Measurements from ENCODE around the gene DVL1.
"Not testable (repeated sequence)": the region's sequence is repeated elsewhere in the genome, so short reads cannot be mapped to it uniquely, and the experiment has no call there.

The DVL1 gene

GRCh38 chr1:1319646-1319941 lies 29.6 kb downstream of the DVL1 start:
- no peak for TF ChIP-seq JUND (IDR thresholded peaks at IDR 0.05; ENCODE audit: low read depth)
- in situ Hi-C loops (cut with HindIII; ENCODE audit: low pct_unique_long_range_greater_than_20kb, low sequenced_read_pairs): no loop called here
- no peak for DNase-seq (ENCODE audit: low read depth in 1 of 2, low spot score in 1 of 2)

GRCh38 chr1:1318777-1319645 lies 30.2 kb downstream of the DVL1 start:
- no peak for TF ChIP-seq JUND (IDR thresholded peaks at IDR 0.05; ENCODE audit: low read depth)
- in situ Hi-C loops (cut with HindIII; ENCODE audit: low pct_unique_long_range_greater_than_20kb, low sequenced_read_pairs): no loop called here
- DNase-seq (ENCODE audit: low read depth in 1 of 2, low spot score in 1 of 2): no peak

GRCh38 chr1:1318131-1318652 lies 31.0 kb downstream of the DVL1 start:
- in situ Hi-C loops (cut with HindIII; ENCODE audit: low pct_unique_long_range_greater_than_20kb, low sequenced_read_pairs): no loop called here
- no peak for TF ChIP-seq JUND (IDR thresholded peaks at IDR 0.05; ENCODE audit: low read depth)
- DNase-seq (ENCODE audit: low read depth in 1 of 2, low spot score in 1 of 2): peak in 1 of 2 experiments; percentile 78

- no peak for TF ChIP-seq JUND (IDR thresholded peaks at IDR 0.05; ENCODE audit: low read depth)
- DNase-seq (ENCODE audit: low read depth in 1 of 2, low spot score in 1 of 2): no peak
- in situ Hi-C loops (cut with HindIII; ENCODE audit: low pct_unique_long_range_greater_than_20kb, low sequenced_read_pairs): no loop called here
Observed at GRCh38 chr1:1317420-1317819, 31.8 kb downstream of the DVL1 start.

GRCh38 chr1:1316199-1316598 lies 33.0 kb downstream of the DVL1 start:
- in situ Hi-C loops (cut with HindIII; ENCODE audit: low pct_unique_long_range_greater_than_20kb, low sequenced_read_pairs); DNase-seq (ENCODE audit: low read depth in 1 of 2, low spot score in 1 of 2): not testable (repeated sequence)

DNA sequence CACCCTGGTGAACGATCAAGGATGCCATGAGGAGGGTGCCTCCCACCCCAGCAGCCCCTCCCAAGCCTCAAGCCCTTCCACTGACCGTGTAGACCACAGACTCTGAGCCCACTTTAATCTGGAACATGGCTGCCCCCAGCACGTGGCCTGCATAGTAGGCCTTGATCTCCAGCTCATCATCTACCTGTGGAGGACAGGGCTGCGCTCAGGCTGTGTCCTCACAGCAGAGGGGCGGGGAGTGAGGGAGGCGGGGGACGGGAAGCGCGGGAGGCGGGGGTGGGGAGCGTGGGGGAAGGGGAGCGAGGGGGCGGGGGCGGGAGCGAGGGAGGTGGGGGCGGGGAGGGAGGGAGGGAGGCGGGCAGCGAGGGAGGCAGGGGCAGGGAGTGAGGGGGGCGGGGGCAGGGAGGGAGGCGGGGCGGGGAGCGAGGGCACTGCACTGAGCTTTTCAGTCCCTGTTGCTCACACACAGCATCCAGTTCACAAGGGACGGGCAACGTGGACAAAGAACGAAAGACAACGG lies 33.7 kb downstream of the DVL1 start:
- DNase-seq (ENCODE audit: low read depth in 1 of 2, low spot score in 1 of 2): no peak
- in situ Hi-C loops (cut with HindIII; ENCODE audit: low pct_unique_long_range_greater_than_20kb, low sequenced_read_pairs): no loop called here
- TF ChIP-seq JUND (IDR thresholded peaks at IDR 0.05; ENCODE audit: low read depth): no peak

DNA sequence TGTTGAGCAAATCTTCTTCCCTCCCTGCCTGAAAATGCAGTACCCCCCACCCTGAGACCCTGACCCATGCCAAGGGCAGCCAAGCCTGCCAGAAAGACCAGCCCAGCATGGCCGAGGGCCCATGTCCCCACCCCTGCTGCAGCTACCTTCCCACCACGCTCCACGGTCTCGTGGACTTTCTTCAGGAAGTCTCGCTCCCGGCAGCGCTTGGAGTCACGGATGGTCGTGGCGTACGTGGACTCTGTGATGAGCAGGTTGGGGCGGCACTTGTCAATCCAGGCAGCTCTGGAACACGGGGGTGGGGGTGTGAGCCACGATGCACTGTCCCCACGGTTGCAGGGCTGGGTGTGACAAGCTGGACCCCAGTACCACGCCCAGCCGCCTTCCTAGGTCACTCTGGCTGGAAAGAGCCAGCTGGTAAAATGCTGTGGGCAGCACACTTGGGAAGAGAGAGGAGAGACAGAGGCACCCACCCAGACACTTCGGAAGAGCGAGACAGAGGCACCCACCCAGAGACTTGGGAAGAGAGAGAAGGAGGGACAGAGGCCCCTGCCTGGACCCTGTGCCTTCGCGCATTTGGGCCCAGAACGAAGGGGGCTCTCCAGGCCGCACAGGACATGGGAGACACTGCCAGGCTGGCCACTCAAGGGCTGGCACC lies 34.4 kb downstream of the DVL1 start:
- DNase-seq (ENCODE audit: low read depth in 1 of 2, low spot score in 1 of 2): no peak
- no peak for TF ChIP-seq JUND (IDR thresholded peaks at IDR 0.05; ENCODE audit: low read depth)
- in situ Hi-C loops (cut with HindIII; ENCODE audit: low pct_unique_long_range_greater_than_20kb, low sequenced_read_pairs): no loop called here

GRCh38 chr1:1314237-1314586 lies 35.0 kb downstream of the DVL1 start:
- TF ChIP-seq JUND (IDR thresholded peaks at IDR 0.05; ENCODE audit: low read depth): no peak
- in situ Hi-C loops (cut with HindIII; ENCODE audit: low pct_unique_long_range_greater_than_20kb, low sequenced_read_pairs): no loop called here
- DNase-seq (ENCODE audit: low read depth in 1 of 2, low spot score in 1 of 2): no peak

- in situ Hi-C loops (cut with HindIII; ENCODE audit: low pct_unique_long_range_greater_than_20kb, low sequenced_read_pairs): no loop called here
- TF ChIP-seq JUND (IDR thresholded peaks at IDR 0.05; ENCODE audit: low read depth): no peak
- DNase-seq (ENCODE audit: low read depth in 1 of 2, low spot score in 1 of 2): no peak
Observed at GRCh38 chr1:1313500-1314236, 35.5 kb downstream of the DVL1 start.

DNA sequence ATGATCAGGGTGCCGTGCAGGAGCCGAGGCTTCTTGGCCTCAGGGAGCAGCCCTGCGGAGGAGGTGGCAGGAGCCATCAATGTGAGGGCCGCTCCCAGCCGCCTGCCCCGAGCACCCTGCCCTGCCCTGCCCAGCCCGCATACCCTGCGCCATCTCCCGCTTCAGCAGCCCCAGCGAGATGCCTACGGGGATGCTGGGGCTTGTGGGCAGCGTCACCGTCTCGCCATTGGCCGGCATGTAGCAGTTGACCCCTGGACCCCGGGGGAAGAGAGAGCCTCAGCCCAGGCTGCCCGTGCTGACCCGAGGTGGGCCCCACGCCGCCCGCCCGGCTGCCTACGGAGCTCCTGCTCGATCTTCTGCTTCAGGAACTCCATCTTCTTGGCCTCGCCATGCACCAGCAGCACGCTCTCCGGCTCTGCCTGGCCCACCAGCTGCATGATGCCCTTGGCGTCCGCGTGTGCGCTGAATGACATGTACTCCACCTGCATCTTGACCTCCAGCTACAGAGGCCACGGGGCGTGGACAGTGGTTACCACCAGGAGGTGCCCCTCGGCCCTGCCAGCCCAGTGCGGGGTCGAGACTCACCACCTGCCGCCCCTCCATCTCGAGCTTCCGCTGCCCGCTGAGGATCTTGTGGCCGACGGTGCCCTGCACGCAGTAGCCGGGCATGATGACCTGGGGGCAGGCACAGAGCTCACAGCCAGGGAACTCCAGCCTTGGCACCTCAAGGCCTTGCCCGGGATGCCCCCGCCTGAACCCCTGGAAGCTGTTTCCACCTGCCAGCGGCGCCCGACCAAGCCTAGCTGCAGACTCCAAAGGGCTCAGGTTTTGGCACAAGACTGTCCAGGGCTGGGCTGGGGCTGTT lies 36.5 kb downstream of the DVL1 start:
- DNase-seq (ENCODE audit: low read depth in 1 of 2, low spot score in 1 of 2): no peak
- no peak for TF ChIP-seq JUND (IDR thresholded peaks at IDR 0.05; ENCODE audit: low read depth)
- in situ Hi-C loops (cut with HindIII; ENCODE audit: low pct_unique_long_range_greater_than_20kb, low sequenced_read_pairs): no loop called here

DNA sequence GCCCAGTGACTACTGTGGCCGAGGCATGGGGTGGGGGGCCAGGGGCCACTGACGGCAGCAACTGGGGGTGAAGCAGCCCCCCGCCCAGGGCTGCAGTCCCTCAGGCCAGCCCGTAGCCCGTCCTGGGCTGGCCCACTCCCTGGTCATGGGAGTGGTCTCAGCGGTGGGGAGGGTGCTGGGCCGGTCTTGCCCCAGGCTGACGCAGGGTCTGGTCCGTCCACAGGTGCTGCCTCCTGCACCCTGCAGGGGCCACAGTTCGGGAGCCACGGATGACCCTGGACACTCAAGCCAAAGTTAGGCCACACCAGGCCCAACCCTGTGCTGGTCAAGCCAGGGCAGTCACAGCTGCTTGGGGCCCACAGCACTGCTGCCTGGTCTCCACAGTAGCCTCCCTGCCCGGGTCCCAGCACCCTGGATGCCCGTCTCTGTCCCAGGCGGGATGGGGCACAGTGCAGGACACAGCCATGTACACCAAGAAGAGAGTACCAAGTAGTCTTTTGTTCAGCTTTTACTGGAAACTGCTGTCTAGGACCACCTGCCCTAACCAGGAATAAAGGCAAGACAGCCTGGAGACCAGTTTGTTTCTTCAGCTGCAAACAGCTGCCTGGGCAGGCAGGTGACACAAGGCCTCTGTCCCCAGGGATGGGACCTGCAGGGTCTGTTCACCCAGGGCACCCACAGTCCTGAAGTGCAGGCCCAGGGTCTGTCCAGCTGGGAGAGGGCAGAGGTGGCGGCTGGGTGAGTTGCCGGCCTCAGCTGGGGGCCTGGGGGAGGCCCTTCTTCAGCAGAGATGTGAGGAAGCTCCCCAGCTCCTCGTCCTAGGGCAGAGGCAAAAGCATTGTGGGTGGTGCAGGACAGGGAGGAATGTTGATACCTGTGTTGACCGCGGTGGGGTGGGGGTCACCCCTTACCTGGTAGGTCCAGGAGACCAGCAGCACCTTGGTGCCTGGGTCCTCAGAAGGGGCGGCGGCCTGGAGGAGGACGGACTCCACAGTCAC lies 37.8 kb downstream of the DVL1 start:
- in situ Hi-C loops (cut with HindIII; ENCODE audit: low pct_unique_long_range_greater_than_20kb, low sequenced_read_pairs): no loop called here
- no peak for TF ChIP-seq JUND (IDR thresholded peaks at IDR 0.05; ENCODE audit: low read depth)
- no peak for DNase-seq (ENCODE audit: low read depth in 1 of 2, low spot score in 1 of 2)
